GM12801 (cell line): Measurements from ENCODE around the gene LRRC47.

ENCODE experiments used
- TF ChIP-seq, protein P1 (sequence below): IDR thresholded peaks from one replicate; pipeline ENCODE4 v1.5.1; 2011; ENCODE audit warnings: control low read depth; ENCODE audit not compliant: insufficient read length; ENCODE audit errors: extremely low read depth

LRRC47 gene

DNA sequence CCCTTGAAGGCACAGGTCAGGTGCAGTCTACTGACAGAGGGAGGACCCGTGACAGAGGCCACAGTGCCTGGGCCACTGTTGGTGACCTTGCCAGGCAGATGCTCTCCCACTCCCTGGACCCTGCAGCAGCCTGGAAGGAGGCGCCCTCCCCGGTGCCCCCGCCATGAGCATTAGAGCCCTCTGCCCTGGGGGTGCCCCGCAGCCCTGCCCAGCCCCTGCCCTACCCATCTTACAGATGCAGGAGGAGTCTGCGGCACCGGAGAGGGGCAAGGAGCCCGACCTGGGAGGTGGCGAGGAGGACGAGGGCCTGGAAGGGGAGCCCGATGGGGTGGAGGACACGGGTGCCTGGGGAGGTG lies 33.4 kb downstream of the LRRC47 start:
- TF ChIP-seq, protein P1, sequence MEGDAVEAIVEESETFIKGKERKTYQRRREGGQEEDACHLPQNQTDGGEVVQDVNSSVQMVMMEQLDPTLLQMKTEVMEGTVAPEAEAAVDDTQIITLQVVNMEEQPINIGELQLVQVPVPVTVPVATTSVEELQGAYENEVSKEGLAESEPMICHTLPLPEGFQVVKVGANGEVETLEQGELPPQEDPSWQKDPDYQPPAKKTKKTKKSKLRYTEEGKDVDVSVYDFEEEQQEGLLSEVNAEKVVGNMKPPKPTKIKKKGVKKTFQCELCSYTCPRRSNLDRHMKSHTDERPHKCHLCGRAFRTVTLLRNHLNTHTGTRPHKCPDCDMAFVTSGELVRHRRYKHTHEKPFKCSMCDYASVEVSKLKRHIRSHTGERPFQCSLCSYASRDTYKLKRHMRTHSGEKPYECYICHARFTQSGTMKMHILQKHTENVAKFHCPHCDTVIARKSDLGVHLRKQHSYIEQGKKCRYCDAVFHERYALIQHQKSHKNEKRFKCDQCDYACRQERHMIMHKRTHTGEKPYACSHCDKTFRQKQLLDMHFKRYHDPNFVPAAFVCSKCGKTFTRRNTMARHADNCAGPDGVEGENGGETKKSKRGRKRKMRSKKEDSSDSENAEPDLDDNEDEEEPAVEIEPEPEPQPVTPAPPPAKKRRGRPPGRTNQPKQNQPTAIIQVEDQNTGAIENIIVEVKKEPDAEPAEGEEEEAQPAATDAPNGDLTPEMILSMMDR = no peak

DNA sequence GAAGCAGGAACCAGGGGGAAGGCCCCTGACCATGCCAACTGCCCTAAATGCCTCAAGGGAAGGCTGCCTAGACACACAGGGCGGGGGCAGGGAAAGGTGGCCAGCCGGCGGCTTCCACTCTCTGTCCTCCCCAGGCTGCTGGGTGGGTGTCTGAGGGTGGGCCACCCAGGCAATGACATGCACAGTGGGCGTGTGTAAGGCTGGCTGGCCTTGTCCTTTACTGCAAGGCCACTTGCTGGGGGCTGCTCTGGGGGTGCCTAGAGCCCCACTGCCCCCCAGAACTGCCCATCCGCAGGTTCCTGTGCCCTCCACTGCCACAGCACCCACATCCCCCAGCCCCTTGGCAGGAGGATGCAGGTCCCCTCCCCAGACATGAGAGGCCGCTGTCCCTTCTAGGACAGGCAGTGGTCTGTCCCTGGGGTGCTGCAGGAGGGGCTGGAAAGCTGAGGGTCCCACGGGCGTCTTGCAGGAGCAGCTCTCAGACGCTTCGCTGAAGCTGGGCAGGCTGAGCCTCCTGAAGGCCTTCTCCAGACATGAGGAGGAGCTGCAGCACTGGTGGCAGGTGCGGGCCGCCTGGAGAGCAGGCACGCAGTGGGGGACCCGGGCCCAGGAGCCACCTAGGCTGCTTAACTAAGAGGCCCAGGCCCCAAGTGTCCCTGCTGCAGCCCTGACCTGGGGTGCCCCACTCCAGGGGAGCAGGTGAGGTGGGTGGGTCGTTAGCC lies 34.0 kb downstream of the LRRC47 start:
- TF ChIP-seq, protein P1 = no peak

DNA sequence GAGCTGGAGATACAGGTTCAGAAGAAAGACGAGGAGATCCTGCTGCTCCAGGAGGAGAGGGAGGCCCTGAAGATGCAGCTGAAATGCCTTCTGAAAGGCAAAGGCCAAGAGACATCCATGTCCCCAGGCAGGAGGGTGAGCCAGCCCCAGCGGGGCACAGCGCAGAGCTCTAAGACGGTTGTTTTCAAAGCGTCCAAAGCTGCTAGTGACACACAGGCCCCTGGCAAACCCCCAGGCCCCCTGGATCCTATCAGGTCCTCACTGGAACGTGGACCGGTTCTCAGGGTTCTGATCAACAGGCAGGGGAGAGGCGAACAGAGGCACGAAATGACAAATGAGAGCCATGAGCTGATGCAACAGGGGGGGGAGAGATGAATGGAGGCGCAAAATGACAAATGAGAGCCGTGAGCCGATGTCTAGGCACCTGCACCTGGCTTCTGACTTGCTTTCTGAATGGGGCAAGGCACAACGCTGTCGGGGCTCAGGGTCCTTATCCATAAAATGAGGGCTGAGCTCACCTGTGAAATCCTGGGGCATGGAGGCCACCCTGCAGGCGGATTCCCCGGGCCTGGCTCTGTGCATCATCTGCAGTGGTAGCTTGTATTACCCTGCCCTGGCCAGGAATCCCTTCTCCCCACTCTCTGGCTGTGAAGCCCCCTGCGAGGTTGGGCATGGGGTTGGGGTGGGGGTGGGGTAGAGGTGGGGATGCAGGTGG lies 34.8 kb downstream of the LRRC47 start:
- TF ChIP-seq, protein P1 = no peak

DNA sequence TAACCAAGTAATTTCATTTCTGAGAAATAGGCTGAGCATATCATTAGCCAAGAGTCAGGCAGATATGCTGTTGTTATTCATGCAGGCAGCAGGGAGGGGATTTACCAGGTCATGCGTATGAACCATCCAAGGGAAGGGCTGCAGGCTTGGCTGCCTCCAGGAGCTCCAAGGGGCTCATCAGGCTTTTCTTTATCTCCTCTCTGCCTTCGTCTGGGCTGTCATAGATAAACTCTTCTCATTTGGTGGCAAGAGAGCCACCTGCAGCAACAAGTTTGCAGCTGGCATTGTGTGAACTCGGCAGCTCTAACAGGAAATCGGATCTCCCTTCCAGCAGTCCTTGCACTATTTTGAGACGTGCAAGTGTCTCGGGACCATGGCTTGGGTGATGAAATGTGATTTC lies 36.5 kb downstream of the LRRC47 start:
- TF ChIP-seq, protein P1 = no peak

DNA sequence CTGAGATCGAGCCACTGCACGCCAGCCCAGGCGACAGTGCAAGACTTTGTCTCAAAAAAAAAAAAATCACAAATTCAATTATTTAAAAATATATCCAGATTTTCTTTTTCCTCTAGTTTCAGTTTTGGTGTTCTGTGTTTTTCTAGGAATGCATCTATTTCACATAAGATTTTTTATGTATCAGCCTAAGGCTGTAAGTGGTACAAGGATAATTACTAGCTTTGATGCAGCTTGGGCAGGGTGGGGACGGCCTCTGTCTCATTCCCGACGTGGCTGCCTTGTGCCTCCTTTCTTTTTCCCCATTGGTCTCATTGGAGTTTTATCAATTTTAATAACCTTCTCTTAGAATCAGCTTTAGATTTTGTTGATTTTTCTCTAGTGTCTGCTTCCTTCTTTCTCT lies 37.1 kb downstream of the LRRC47 start:
- TF ChIP-seq, protein P1 = no peak

DNA sequence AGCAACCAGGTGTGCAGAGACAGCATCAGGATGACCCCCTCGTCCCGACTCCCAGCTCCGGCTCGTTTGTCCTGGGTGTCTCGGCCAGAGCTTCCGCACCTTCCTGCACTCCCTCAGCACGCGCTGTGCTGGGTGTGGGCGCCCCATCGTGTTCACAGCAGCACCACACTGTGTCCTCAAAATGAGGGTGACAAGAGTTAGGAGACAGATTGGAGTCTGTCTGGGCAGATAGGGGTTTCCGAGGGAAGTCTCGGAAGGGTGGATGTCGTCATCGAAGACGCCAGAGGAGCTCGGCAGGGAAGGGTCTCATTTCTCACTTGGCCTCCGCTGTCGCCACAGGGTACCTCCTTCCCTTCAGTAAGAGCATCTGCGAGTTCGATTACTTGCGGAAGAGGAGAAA lies 39.9 kb downstream of the LRRC47 start:
- TF ChIP-seq, protein P1 = no peak

DNA sequence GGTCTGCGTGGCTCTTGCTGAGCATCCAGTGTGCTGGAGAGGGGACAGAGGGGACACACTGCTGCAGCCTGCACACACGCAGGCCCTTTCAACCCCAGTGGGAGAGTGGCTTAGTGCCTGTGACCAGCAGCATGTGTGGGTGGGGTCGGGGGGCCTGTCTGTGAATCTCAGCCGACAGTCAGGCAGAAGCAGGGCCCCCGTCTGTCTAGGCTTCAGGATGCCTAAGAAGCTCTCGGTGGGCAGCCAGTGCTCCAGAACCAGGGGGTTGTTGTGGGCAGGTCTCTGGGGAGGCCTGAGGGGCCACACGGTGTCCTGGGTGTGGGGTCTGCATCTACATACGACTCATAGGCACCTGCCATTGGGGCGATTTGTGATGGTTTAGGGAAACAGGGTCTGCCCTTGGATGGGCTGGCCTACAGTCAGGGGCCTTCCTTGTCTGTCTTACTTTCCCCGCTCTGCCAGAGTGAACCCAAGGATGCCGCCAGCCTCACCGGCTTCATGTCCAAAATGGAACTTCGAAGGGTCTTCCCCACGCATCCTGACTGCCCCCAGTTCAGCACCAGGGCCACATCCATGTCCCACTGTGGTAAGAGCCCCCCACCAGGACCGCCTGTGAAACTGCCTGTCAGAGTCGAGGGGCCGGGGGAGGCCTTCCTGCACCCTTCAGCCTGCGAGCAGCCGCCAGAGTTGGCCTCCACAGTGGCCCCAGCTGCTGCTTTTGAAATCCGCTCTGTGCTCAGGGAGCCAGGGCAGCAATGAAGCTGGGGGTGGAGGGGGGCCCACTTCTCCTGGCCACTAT lies 42.4 kb downstream of the LRRC47 start:
- TF ChIP-seq, protein P1 = no peak
